IMR-90 (cell line): ENCODE data around the gene DHRSX. TPM values are rescaled to one million over a fixed set of nuclear protein-coding genes. Genes with fewer than 3 reads are reported as not detected.

Experiments used
- ATAC-seq: fragments of 200-7000 bp; cut with Tn5 transposase; 2 replicates; pipeline ENCODE4 v1.9.1; 2020; ENCODE audit warnings: low read depth, mild to moderate bottlenecking, moderate library complexity
- BruUV-seq: library from RNA; stranded (reverse); fragments of 400-500 nt; replicated peaks from 2 replicates; lab custom pipeline; 2021; lab: Mats Ljungman, UMichigan
- CTCF ChIA-PET: fragments of 300-600 bp; formaldehyde crosslinking; extraction: SDS; loops from one replicate; lab custom pipeline; 2021; ENCODE audit warnings: antibody characterized with exemption; lab: Yijun Ruan, JAX
- POLR2A ChIA-PET: fragments of 300-600 bp; sonication (Branson Sonifier 250); formaldehyde crosslinking; loops from one replicate; lab custom pipeline; 2022; ENCODE audit warnings: antibody characterized with exemption; ENCODE audit not compliant: unreplicated experiment; lab: Charles Lee
- DNase-seq: peaks from one replicate; pipeline ENCODE4 v3.0.0; 2013
- H2AFZ ChIP-seq: replicated peaks from 2 replicates; pipeline ENCODE3; 2013; ENCODE audit warnings: low read length, mild to moderate bottlenecking; ENCODE audit not compliant: poor library complexity
- H2AK5ac ChIP-seq: 2 replicates; pipeline ENCODE4 v1.6.1; 2013; ENCODE audit warnings: low read depth, low read length, inconsistent platforms
- H2AK9ac ChIP-seq: replicated peaks from 2 replicates; pipeline ENCODE3; 2013; ENCODE audit warnings: mild to moderate bottlenecking, low read depth, low read length, moderate library complexity; ENCODE audit not compliant: poor library complexity
- H2BK120ac ChIP-seq: 2 replicates; pipeline ENCODE4 v1.6.1; 2013; ENCODE audit warnings: low read depth, low read length, inconsistent platforms
- H2BK15ac ChIP-seq: 3 replicates; pipeline ENCODE4 v1.6.1; 2013; ENCODE audit warnings: low read depth, low read length, inconsistent platforms
- H2BK20ac ChIP-seq: 2 replicates; pipeline ENCODE4 v1.6.1; 2013; ENCODE audit warnings: low read depth, mild to moderate bottlenecking, inconsistent platforms, low read length, moderate library complexity
- H2BK5ac ChIP-seq: 2 replicates; pipeline ENCODE4 v1.6.1; 2013; ENCODE audit warnings: mild to moderate bottlenecking, low read depth, low read length, inconsistent platforms; ENCODE audit not compliant: poor library complexity, severe bottlenecking
- H3K14ac ChIP-seq: replicated peaks from 2 replicates; pipeline ENCODE4 v1.6.1; 2013; ENCODE audit warnings: low read depth, low read length, inconsistent platforms
- H3K18ac ChIP-seq: 2 replicates; pipeline ENCODE4 v1.6.1; 2013; ENCODE audit warnings: low read depth, low read length, control low read depth
- H3K23ac ChIP-seq: 2 replicates; pipeline ENCODE4 v1.6.1; 2013; ENCODE audit warnings: low read depth, low read length, inconsistent platforms
- H3K27ac ChIP-seq: 2 replicates; pipeline ENCODE4 v1.5.1; 2013; ENCODE audit warnings: mild to moderate bottlenecking, control low read depth, low read length; ENCODE audit not compliant: insufficient read depth
- H3K27me3 ChIP-seq: 2 replicates; pipeline ENCODE4 v1.6.1; 2013; ENCODE audit warnings: low read length; ENCODE audit not compliant: control insufficient read depth, insufficient read depth
- H3K36me3 ChIP-seq: 2 replicates; pipeline ENCODE4 v1.6.1; 2013; ENCODE audit warnings: low read length, mixed read lengths; ENCODE audit not compliant: control insufficient read depth, insufficient read depth
- H3K4ac ChIP-seq: 2 replicates; pipeline ENCODE4 v1.6.1; 2013; ENCODE audit warnings: low read depth, low read length, inconsistent platforms
- H3K4me1 ChIP-seq: 2 replicates; pipeline ENCODE4 v1.6.1; 2013; ENCODE audit warnings: low read length, mixed read lengths; ENCODE audit not compliant: control insufficient read depth, insufficient read depth
- H3K4me2 ChIP-seq: 2 replicates; pipeline ENCODE4 v1.6.1; 2013; ENCODE audit warnings: low read depth, mild to moderate bottlenecking, control low read depth, low read length, moderate library complexity
- H3K4me3 ChIP-seq: 2 replicates; pipeline ENCODE4 v1.5.1; 2013; ENCODE audit warnings: low read depth, mild to moderate bottlenecking, control low read depth, low read length, moderate library complexity; ENCODE audit not compliant: insufficient read depth
- H3K56ac ChIP-seq: 2 replicates; pipeline ENCODE4 v1.6.1; 2013; ENCODE audit warnings: low read length, inconsistent platforms; ENCODE audit not compliant: insufficient read depth; ENCODE audit errors: extremely low read depth
- H3K79me1 ChIP-seq, 2 experiments: 2 replicates each; pipeline ENCODE4 v1.6.1; 2013; ENCODE audit warnings: low read length in 2 of 2, inconsistent platforms in 1 of 2, low read depth in 1 of 2
- H3K9ac ChIP-seq: 2 replicates; pipeline ENCODE4 v1.6.1; 2013; ENCODE audit warnings: low read depth, low read length, control low read depth
- H3K9me1 ChIP-seq: 2 replicates; pipeline ENCODE4 v1.6.1; 2013; ENCODE audit warnings: low read length, inconsistent platforms; ENCODE audit not compliant: insufficient read depth
- H3K9me3 ChIP-seq: 2 replicates; pipeline ENCODE4 v1.6.1; 2013; ENCODE audit warnings: low read length; ENCODE audit not compliant: control insufficient read depth, insufficient read depth
- H4K20me1 ChIP-seq: 2 replicates; pipeline ENCODE4 v1.6.1; 2013; ENCODE audit warnings: low read length, inconsistent platforms; ENCODE audit not compliant: insufficient read depth
- H4K5ac ChIP-seq: 2 replicates; pipeline ENCODE4 v1.6.1; 2013; ENCODE audit warnings: mild to moderate bottlenecking, low read depth, low read length, control low read depth
- H4K8ac ChIP-seq, 2 experiments: 2 replicates each; pipeline ENCODE4 v1.6.1; 2013; ENCODE audit warnings: low read depth in 2 of 2, low read length in 2 of 2, control low read depth in 1 of 2, inconsistent platforms in 1 of 2
- H4K91ac ChIP-seq: 2 replicates; pipeline ENCODE4 v1.6.1; 2013; ENCODE audit warnings: low read depth, low read length, inconsistent platforms; ENCODE audit not compliant: insufficient read depth
- CEBPB ChIP-seq: IDR thresholded peaks from 2 replicates; pipeline ENCODE4 v1.6.1; 2012; ENCODE audit warnings: low read depth, low read length, improper control_type of control experiment
- CHD1 ChIP-seq: IDR thresholded peaks from 2 replicates; pipeline ENCODE4 v1.6.1; 2012; ENCODE audit warnings: low read depth, low read length, improper control_type of control experiment
- CTCF ChIP-seq: conservative IDR thresholded peaks from 2 replicates; pipeline ENCODE4 v1.5.1; 2012; ENCODE audit warnings: mild to moderate bottlenecking, low read depth, low read length, improper control_type of control experiment
- ELK1 ChIP-seq: fragments of 150-350 bp; IDR thresholded peaks from 2 replicates; pipeline ENCODE4 v1.6.1; 2016; ENCODE audit warnings: low read depth, mild to moderate bottlenecking, low read length, moderate library complexity, borderline replicate concordance
- FOS ChIP-seq: fragments of 150-350 bp; IDR thresholded peaks from 2 replicates; pipeline ENCODE4 v1.6.1; 2016; ENCODE audit warnings: low read depth, low read length
- MAFK ChIP-seq: IDR thresholded peaks from 2 replicates; pipeline ENCODE4 v1.6.1; 2012; ENCODE audit warnings: low read depth, low read length, improper control_type of control experiment
- MAZ ChIP-seq: IDR thresholded peaks from 2 replicates; pipeline ENCODE4 v1.6.1; 2012; ENCODE audit warnings: low read depth, mild to moderate bottlenecking, low read length, improper control_type of control experiment, moderate library complexity, borderline replicate concordance
- MXI1 ChIP-seq: IDR thresholded peaks from 2 replicates; pipeline ENCODE4 v1.6.1; 2012; ENCODE audit warnings: low read depth, mild to moderate bottlenecking, low read length, moderate library complexity, borderline replicate concordance
- POLR2A ChIP-seq: IDR thresholded peaks from 2 replicates; pipeline ENCODE4 v1.6.1; 2012; ENCODE audit warnings: mild to moderate bottlenecking, low read depth, low read length
- RAD21 ChIP-seq: IDR thresholded peaks from 2 replicates; pipeline ENCODE4 v1.6.1; 2012; ENCODE audit warnings: low read length, improper control_type of control experiment
- RCOR1 ChIP-seq: IDR thresholded peaks from 2 replicates; pipeline ENCODE4 v1.6.1; 2012; ENCODE audit warnings: mild to moderate bottlenecking, low read length, improper control_type of control experiment; ENCODE audit not compliant: insufficient replicate concordance
- RFX5 ChIP-seq: IDR thresholded peaks from 2 replicates; pipeline ENCODE4 v1.8.0; 2012; ENCODE audit warnings: low read depth, mild to moderate bottlenecking, low read length, moderate library complexity
- USF2 ChIP-seq: fragments of 150-350 bp; IDR thresholded peaks from 2 replicates; pipeline ENCODE4 v1.6.1; 2017; ENCODE audit warnings: mild to moderate bottlenecking, antibody characterized with exemption, low read length, low read depth
- WGBS, 2 experiments: methylation state at CpG; one replicate each; pipeline versions ENCODE4 v1.1.5 to v1.1.7; 2013; ENCODE audit warnings: missing lambda C conversion rate in 2 of 2; ENCODE audit not compliant: insufficient read length in 1 of 2; ENCODE audit errors: extremely low coverage in 2 of 2; 5-methylcytosine and 5-hydroxymethylcytosine counted together
- dilution Hi-C: fragments of 300-500 bp; cut with HindIII; formaldehyde crosslinking; loops from one replicate; pipeline ENCODE4 v1.14.3; 2018; ENCODE audit warnings: low sequenced_read_pairs; ENCODE audit not compliant: unreplicated experiment
- in situ Hi-C: fragments of 300-500 bp; cut with MboI; formaldehyde crosslinking; loops from 3 replicates; pipeline ENCODE4 v1.14.3; 2019; ENCODE audit warnings: low sequenced_read_pairs, inconsistent platforms, mixed read lengths
- intact Hi-C: fragments of 100-400 bp; cut with micrococcal nuclease; formaldehyde crosslinking; loops from 2 replicates; pipeline ENCODE4 v1.10.0; 2022
- polyA plus RNA-seq, 3 experiments: library from polyadenylated mRNA; depleted of rRNA; stranded (reverse); fragments of >200 nt; gene quantifications; 2 replicates each; pipeline ENCODE4 v1.2.3, GENCODE V29; 2012; ENCODE audit warnings: low replicate concordance in 1 of 3
- total RNA-seq: library from RNA; depleted of rRNA; stranded (reverse); fragments of >200 nt; gene quantifications from 2 replicates; pipeline ENCODE4 v1.2.3, GENCODE V29; 2012

Gene DHRSX
- total and polyA plus RNA-seq, 2 of the 4 experiments (the other 2 are of a cell fraction) = 26.2 to 38.0 TPM

- DNase-seq (no peak), ATAC-seq (no peak)
- in situ Hi-C loops (no loop called here), intact Hi-C loops (no loop called here), dilution Hi-C loops (no loop called here)
- Histone ChIP-seq H3K4ac (no peak overlapping the region), H3K4me2 (no peak overlapping the region), H3K9me1 (peaks cover 3% of the 10 kb centered on the region), H2BK120ac (no peak overlapping the region), H3K4me1 (peaks cover 14% of the 10 kb centered on the region), H3K14ac (no peak overlapping the region), H3K23ac (no peak overlapping the region), H4K5ac (no peak overlapping the region), H2AK9ac (no peak overlapping the region), H4K20me1 (peaks cover 8% of the 10 kb centered on the region), H3K9ac (no peak overlapping the region), H4K91ac (no peak overlapping the region), H3K18ac (no peak overlapping the region), H3K9me3 (no peaks in the 10 kb centered on the region), H3K36me3 (peaks cover 45% of the 10 kb centered on the region), H2BK5ac (no peak overlapping the region), H4K8ac (no peak overlapping the region), H3K79me1 (peaks cover 14 to 64% of the 10 kb centered on the region in 2 experiments), H3K4me3 (no peak overlapping the region), H3K27ac (no peak overlapping the region), H2AFZ (no peak overlapping the region), H2BK20ac (no peak overlapping the region), H2BK15ac (no peak overlapping the region), H3K27me3 (no peaks in the 10 kb centered on the region), H2AK5ac (no peak overlapping the region), H3K56ac (no peak overlapping the region)
- POLR2A ChIA-PET = no interaction called here
- CTCF ChIA-PET = no interaction called here
- BruUV-seq = no TSS peak
- WGBS, 2 experiments = 96% methylated on average over 16 of the region's 29 CpGs; no CpG with 5 or more reads in 1 of the 2 experiments
- TF ChIP-seq POLR2A (no peak), FOS (no peak), RCOR1 (no peak), CTCF (no peak), USF2 (no peak), MAZ (no peak), MAFK (no peak), ELK1 (no peak), RAD21 (no peak), RFX5 (no peak), CHD1 (no peak), CEBPB (no peak), MXI1 (no peak)
Measured at GRCh38 chrX:2486476-2487133, 14.2 kb downstream of the DHRSX start.
